Activated effector memory CD4-positive, alpha-beta T cell treated with anti-CD3 and anti-CD28 coated beads, Interleukin-2, amount 50 U/mL, for 16 hours (primary cell): Measurements from ENCODE around the gene GGT5.
"Not testable (repeated sequence)": the region's sequence is repeated elsewhere in the genome, so short reads cannot be mapped to it uniquely, and the experiment has no call there.

Experiments used
- DNase-seq: peaks from one replicate; pipeline ENCODE4 v3.0.0-alpha.2; 2020

Gene GGT5

GRCh38 chr22:24230911-24231656 lies 13.8 kb downstream of the GGT5 start:
- DNase-seq, result peak; percentile 89

- DNase-seq, result no peak
Observed at GRCh38 chr22:24225951-24226350, 18.9 kb downstream of the GGT5 start.

- no peak for DNase-seq
Observed at GRCh38 chr22:24225044-24225601, 19.8 kb downstream of the GGT5 start.

- DNase-seq, result no peak
Observed at GRCh38 chr22:24224468-24224867, 20.4 kb downstream of the GGT5 start.

GRCh38 chr22:24219750-24220149 lies 25.1 kb downstream of the GGT5 start:
- DNase-seq, result no peak

GRCh38 chr22:24217384-24217783 lies 27.5 kb downstream of the GGT5 start:
- DNase-seq, result no peak

- no peak for DNase-seq
Observed at GRCh38 chr22:24216541-24217209, 28.2 kb downstream of the GGT5 start.

- DNase-seq, result no peak
Observed at GRCh38 chr22:24214467-24215285, 30.2 kb downstream of the GGT5 start.

GRCh38 chr22:24213111-24213510 lies 31.8 kb downstream of the GGT5 start:
- not testable (repeated sequence) for DNase-seq

GRCh38 chr22:24211716-24212115 lies 33.2 kb downstream of the GGT5 start:
- DNase-seq, result not testable (repeated sequence)

GRCh38 chr22:24210409-24210808 lies 34.5 kb downstream of the GGT5 start:
- DNase-seq, result not testable (repeated sequence)

GRCh38 chr22:24209687-24210086 lies 35.2 kb downstream of the GGT5 start:
- no peak for DNase-seq

GRCh38 chr22:24209016-24209415 lies 35.9 kb downstream of the GGT5 start:
- DNase-seq, result no peak

GRCh38 chr22:24208012-24208749 lies 36.7 kb downstream of the GGT5 start:
- DNase-seq, result no peak

- no peak for DNase-seq
Observed at GRCh38 chr22:24207264-24208011, 37.4 kb downstream of the GGT5 start.

GRCh38 chr22:24206460-24207263 lies 38.2 kb downstream of the GGT5 start:
- DNase-seq, result not testable (repeated sequence)

- no peak for DNase-seq
Observed at GRCh38 chr22:24205438-24206195, 39.3 kb downstream of the GGT5 start.

- DNase-seq, result not testable (repeated sequence)
Observed at GRCh38 chr22:24203856-24204255, 41.0 kb downstream of the GGT5 start.

GRCh38 chr22:24201681-24202614 lies 42.9 kb downstream of the GGT5 start:
- DNase-seq, result no peak
